ENCODE data around the gene ENG. TPM values are rescaled to one million over a fixed set of nuclear protein-coding genes. Genes with fewer than 3 reads are reported as not detected.

ENG gene
- polyA plus RNA-seq, 2 of the 4 experiments (the other 2 are of a cell fraction) = 0.08 TPM; not detected in 1

- Histone ChIP-seq H3K9me3 (no peaks in the 10 kb centered on the region), H3K4me2 (no peak overlapping the region), H3K4me3 (no peak overlapping the region), H3K27ac (no peak overlapping the region), H3K4me1 (no peaks in the 10 kb centered on the region; the same call in 2 of the 3 replicates)
- TF ChIP-seq CBX8 (IDR thresholded peaks at IDR 0.05) (no peak), HES2 (IDR thresholded peaks at IDR 0.05) (no peak), CHD4 (IDR thresholded peaks at IDR 0.05; ENCODE audit: borderline replicate concordance) (no peak), HOXA7 (CRISPR knock-in tag; IDR thresholded peaks at IDR 0.05) (no peak)
- DNase-seq (ENCODE audit: low read depth in 1 of 2, low spot score in 1 of 2) = no peak
- CTCF ChIA-PET = interaction anchor here (0.7 to 6.1 kb wide), 7 partner anchors 9 to 266 kb away, joined by 3 to 59 read pairs (median 3); partner anchors contain the start of gene TOR2A
- POLR2A ChIA-PET = no interaction called here
- WGBS (ENCODE audit: missing lambda C conversion rate) = 56% methylated on average over 11 of the region's 11 CpGs
- no peak for FAIRE-seq
- ATAC-seq = no peak
Measured at GRCh38 chr9:127856094-127856728, 1.8 kb upstream of the ENG start.

DNA sequence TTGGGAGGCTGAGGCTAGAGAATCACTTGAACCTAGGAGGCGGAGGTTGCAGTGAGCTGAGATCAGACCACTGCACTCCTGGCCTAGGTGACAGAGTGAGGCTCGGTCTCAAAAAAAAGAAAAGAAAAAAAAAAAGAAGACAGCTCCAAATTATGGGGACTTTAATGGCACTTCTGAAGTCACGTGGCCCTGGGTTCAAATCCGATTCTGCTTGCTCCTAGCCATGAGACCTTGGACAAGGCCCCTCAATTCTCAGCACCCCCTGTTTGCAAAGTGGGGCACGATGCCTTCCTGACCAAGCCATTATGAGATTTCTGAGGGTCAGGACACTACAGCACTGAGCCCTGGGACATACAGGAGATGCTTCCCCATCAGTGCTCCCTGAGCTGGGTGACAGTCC lies 1.1 kb upstream of the ENG start:
- FAIRE-seq (no peak), ATAC-seq (no peak), DNase-seq (ENCODE audit: low read depth in 1 of 2, low spot score in 1 of 2) (no peak)
- TF ChIP-seq HEYL (CRISPR knock-in tag; IDR thresholded peaks at IDR 0.05) = no peak
- no peak for TF ChIP-seq POLR2AphosphoS2 (conservative IDR thresholded peaks at IDR 0.05; ENCODE audit: low read length)
- TF ChIP-seq SREBF2 (IDR thresholded peaks at IDR 0.05) = no peak
- no peak for TF ChIP-seq MAFK (IDR thresholded peaks at IDR 0.05; ENCODE audit: partially characterized antibody)
- TF ChIP-seq HOXA7 (CRISPR knock-in tag; IDR thresholded peaks at IDR 0.05) = no peak
- TF ChIP-seq FOSB (CRISPR knock-in tag; IDR thresholded peaks at IDR 0.05) = no peak
- no peak for TF ChIP-seq ZNF302 (CRISPR knock-in tag; IDR thresholded peaks at IDR 0.05)
- no peak for TF ChIP-seq JUN (IDR thresholded peaks at IDR 0.05)
- TF ChIP-seq TP53 (CRISPR knock-in tag; IDR thresholded peaks at IDR 0.05) = no peak
- no peak for TF ChIP-seq ESRRA (IDR thresholded peaks at IDR 0.05; ENCODE audit: borderline replicate concordance, low read length)
- no peak for TF ChIP-seq ZC3H11A (IDR thresholded peaks at IDR 0.05)
- TF ChIP-seq CHD4 (IDR thresholded peaks at IDR 0.05; ENCODE audit: borderline replicate concordance) = no peak
- TF ChIP-seq RNF2 (IDR thresholded peaks at IDR 0.05; ENCODE audit: borderline replicate concordance, low read depth) = no peak
- TF ChIP-seq SMC3 (IDR thresholded peaks at IDR 0.05) = no peak
- TF ChIP-seq CBX8 (IDR thresholded peaks at IDR 0.05) = no peak
- TF ChIP-seq RARB (CRISPR knock-in tag; IDR thresholded peaks at IDR 0.05) = no peak
- TF ChIP-seq CTCF (IDR thresholded peaks at IDR 0.05) = no peak
- WGBS (ENCODE audit: missing lambda C conversion rate) = 82% methylated on average over 5 of the region's 5 CpGs
- H3K9me3 ChIP-seq = no peaks in the 10 kb centered on the region
- ChIA-PET POLR2A (interaction anchor here (0.6 kb wide), 1 partner anchor 61 kb away, joined by 3 read pairs; the partner anchor contains the start of gene ST6GALNAC4), CTCF (interaction anchor here (0.7 to 6.1 kb wide), 9 partner anchors 9 to 266 kb away, joined by 3 to 59 read pairs (median 3); partner anchors contain the start of genes CDK9 and TOR2A)
- no peak overlapping the region for H3K4me2 ChIP-seq
- H3K4me1 ChIP-seq = no peaks in the 10 kb centered on the region; the same call in 2 of the 3 replicates
- no peak overlapping the region for H3K4me3 ChIP-seq
- no peak overlapping the region for H3K27ac ChIP-seq

DNA sequence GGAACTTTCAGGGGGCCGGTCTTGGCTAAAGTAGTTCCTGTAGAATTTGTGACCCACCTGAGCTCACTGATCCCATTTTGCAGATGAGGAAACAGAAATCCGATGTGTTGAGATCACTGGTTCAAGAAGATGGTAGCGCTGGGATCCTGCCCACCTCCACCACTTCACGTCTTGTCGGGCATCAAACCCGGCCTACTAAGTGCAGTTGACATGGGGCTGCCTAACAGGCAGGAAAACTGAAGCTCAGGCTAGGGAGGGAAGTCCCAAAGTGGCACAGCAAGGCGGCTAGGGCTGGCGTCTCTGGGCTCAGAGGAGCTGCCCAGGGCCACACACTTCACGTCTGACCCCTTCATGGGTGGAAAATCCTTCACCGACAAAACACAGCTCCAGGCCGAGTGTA lies 502 bp upstream of the ENG start:
- no peak for FAIRE-seq
- Histone ChIP-seq H3K4me3 (no peak overlapping the region), H3K4me1 (no peaks in the 10 kb centered on the region; the same call in 2 of the 3 replicates), H3K27ac (no peak overlapping the region), H3K4me2 (no peak overlapping the region), H3K9me3 (peaks cover under 1% of the 10 kb centered on the region; the same call in 2 of the 3 replicates)
- ATAC-seq = no peak
- ChIA-PET CTCF (interaction anchor here (0.6 to 6.1 kb wide), 8 partner anchors 12 to 350 kb away, joined by 3 to 59 read pairs (median 3); partner anchors contain the start of genes CDK9 and TOR2A), POLR2A (interaction anchor here (0.6 kb wide), 1 partner anchor 62 kb away, joined by 3 read pairs; the partner anchor contains the start of gene ST6GALNAC4)
- 76% methylated on average over 11 of the region's 11 CpGs for WGBS (ENCODE audit: missing lambda C conversion rate)
- DNase-seq (ENCODE audit: low read depth in 1 of 2, low spot score in 1 of 2) = no peak
- TF ChIP-seq CHD2 (IDR thresholded peaks at IDR 0.05; ENCODE audit: low read length, partially characterized antibody) (no peak), EP300 (IDR thresholded peaks at IDR 0.05) (no peak), CTCF (IDR thresholded peaks at IDR 0.05) (no peak), SMC3 (IDR thresholded peaks at IDR 0.05) (no peak), KDM1A (IDR thresholded peaks at IDR 0.05; ENCODE audit: low read depth) (no peak), HEYL (CRISPR knock-in tag; IDR thresholded peaks at IDR 0.05) (no peak), ESRRA (IDR thresholded peaks at IDR 0.05; ENCODE audit: borderline replicate concordance, low read length) (no peak), HOXB5 (CRISPR knock-in tag; IDR thresholded peaks at IDR 0.05) (no peak), ELK1 (IDR thresholded peaks at IDR 0.05; ENCODE audit: low read depth, low read length) (no peak), PHF8 (IDR thresholded peaks at IDR 0.05; ENCODE audit: borderline replicate concordance, low read depth) (no peak), RARB (CRISPR knock-in tag; IDR thresholded peaks at IDR 0.05) (no peak)
- TF ChIP-seq, protein P1, sequence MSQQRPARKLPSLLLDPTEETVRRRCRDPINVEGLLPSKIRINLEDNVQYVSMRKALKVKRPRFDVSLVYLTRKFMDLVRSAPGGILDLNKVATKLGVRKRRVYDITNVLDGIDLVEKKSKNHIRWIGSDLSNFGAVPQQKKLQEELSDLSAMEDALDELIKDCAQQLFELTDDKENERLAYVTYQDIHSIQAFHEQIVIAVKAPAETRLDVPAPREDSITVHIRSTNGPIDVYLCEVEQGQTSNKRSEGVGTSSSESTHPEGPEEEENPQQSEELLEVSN (IDR thresholded peaks at IDR 0.05; ENCODE audit: borderline replicate concordance, low read depth) = no peak
- TF ChIP-seq, protein P2, sequence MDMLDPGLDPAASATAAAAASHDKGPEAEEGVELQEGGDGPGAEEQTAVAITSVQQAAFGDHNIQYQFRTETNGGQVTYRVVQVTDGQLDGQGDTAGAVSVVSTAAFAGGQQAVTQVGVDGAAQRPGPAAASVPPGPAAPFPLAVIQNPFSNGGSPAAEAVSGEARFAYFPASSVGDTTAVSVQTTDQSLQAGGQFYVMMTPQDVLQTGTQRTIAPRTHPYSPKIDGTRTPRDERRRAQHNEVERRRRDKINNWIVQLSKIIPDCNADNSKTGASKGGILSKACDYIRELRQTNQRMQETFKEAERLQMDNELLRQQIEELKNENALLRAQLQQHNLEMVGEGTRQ (IDR thresholded peaks at IDR 0.05) = no peak
